Heart right ventricle (tissue), 16 donors: ENCODE data around the gene ETNK2. TPM values are rescaled to one million over a fixed set of nuclear protein-coding genes. Genes with fewer than 3 reads are reported as not detected.
"Not testable (repeated sequence)": the region's sequence is repeated elsewhere in the genome, so short reads cannot be mapped to it uniquely, and the experiment has no call there.

ENCODE experiments used
- ATAC-seq, 8 donors: fragments of 200-7000 bp; cut with Tn5 transposase; one replicate each; pipeline ENCODE4 v1.9.1; 2020; ENCODE audit warnings: mild to moderate bottlenecking in 8 of 8, moderate library complexity in 8 of 8, moderate number of reproducible peaks in 1 of 8
- DNase-seq, 2 donors: peaks; one replicate each; pipeline ENCODE4 v3.0.0-alpha.2; 2020
- H3K27ac ChIP-seq, 10 donors: fragments of 200-600 bp; sonication (generic) in 2 of 10; one replicate each; pipeline versions ENCODE4 v1.5.0 to v1.8.0; 2020 to 2022; ENCODE audit warnings: mild to moderate bottlenecking in 3 of 10
- H3K27me3 ChIP-seq, 7 donors: fragments of 200-600 bp; one replicate each; pipeline ENCODE4 v1.8.0; 2021 to 2022; ENCODE audit warnings: mild to moderate bottlenecking in 2 of 7
- H3K36me3 ChIP-seq, 9 donors: fragments of 200-600 bp; sonication (generic) in 1 of 9; one replicate each; pipeline versions ENCODE4 v1.5.0 to v1.8.0; 2020 to 2022; ENCODE audit warnings: mild to moderate bottlenecking in 2 of 9
- H3K4me1 ChIP-seq, 9 donors: fragments of 200-600 bp; sonication (generic) in 1 of 9; one replicate each; pipeline versions ENCODE4 v1.5.0 to v1.8.0; 2020 to 2022; ENCODE audit warnings: mild to moderate bottlenecking in 4 of 9
- H3K4me3 ChIP-seq, 10 donors: fragments of 200-600 bp; sonication (generic) in 2 of 10; one replicate each; pipeline versions ENCODE4 v1.5.0 to v1.8.0; 2020 to 2022; ENCODE audit warnings: mild to moderate bottlenecking in 7 of 10, moderate library complexity in 2 of 10
- H3K9me3 ChIP-seq, 11 donors: fragments of 200-600 bp in 10 of 11; sonication (generic) in 2 of 11; one replicate each; pipeline versions ENCODE4 v1.5.0 to v1.8.0; 2013 to 2022; ENCODE audit warnings: mild to moderate bottlenecking in 2 of 11, control low read depth in 1 of 11, moderate library complexity in 1 of 11
- CTCF ChIP-seq, 9 donors: fragments of 200-600 bp; sonication (generic) in 2 of 9; IDR thresholded peaks; one replicate each; pipeline versions ENCODE4 v1.5.0 to v1.8.0; 2021 to 2022; ENCODE audit warnings: antibody characterized with exemption in 9 of 9, mild to moderate bottlenecking in 5 of 9, moderate library complexity in 1 of 9
- WGBS, 2 donors: extraction: QIAGEN DNeasy Blood & Tissue Kit; methylation state at CpG; one replicate each; pipeline ENCODE4 v1.1.7; 2013; ENCODE audit warnings: inconsistent platforms in 1 of 2; 5-methylcytosine and 5-hydroxymethylcytosine counted together
- intact Hi-C, 10 donors: fragments of 100-400 bp; cut with DNase I; formaldehyde crosslinking; loops; one replicate each; pipeline versions ENCODE4 v1.11.1 to v1.14.2; 2022
- polyA plus RNA-seq, 2 donors: library from polyadenylated mRNA; stranded (reverse); fragments of 200-250 nt; gene quantifications; one replicate each; pipeline ENCODE4 v1.2.3, GENCODE V29; 2013
- total RNA-seq, 10 donors: library from RNA; stranded (reverse); fragmentation: NEBNext Ultra II Directional in 3 of 10; extraction: Animal tissue kit (Norgen Biotek cat#: 25700) in 3 of 10; gene quantifications; one replicate each; pipeline versions ENCODE4 v1.2.1 to v1.2.4, GENCODE V29; 2021 to 2023
- donor health status: Arrhythmogenic right ventricular cardiomyopathy.
- donor health status: ischemic (EF 13 %, LVEDD 7.1; RV severe dilation, severe dysfunction).
- donor health status: healthy with polysubstance abuse.
- donor health status: DM: no; HTN: yes; CAD: no.
- donor health status: DM: no; HTN: no; CAD: no.
- donor health status: ischemic (EF 25% LVEDD 6.9; RV normal size, moderate dysfunction).
- donor health status: ischemic (EF 25% LVEDD 5.7; RV mildly dilated, moderate dysfunction).
- donor health status: healthy.
- donor health status: DM: yes; HTN: yes; CAD: no.
- donor health status: Ischemic cardiomyopathy.
- donor health status: ischemic (EF 35%, LVEDD 5.7; RV mildly dilated, moderate dysfunction).
- donor health status: nonischemic (EF 11% LVEDD 7.7; RV severe dilation, severe dysfunction).
- donor health status: DM: yes; HTN: yes; CAD: no.
- donor health status: PGD.
- donor health status: ischemic (EF 29% LVEDD 5.4; RV normal size, mild dysfunction).
- donor health status: nonischemic (EF 23%, LVEDD 6.1; RV moderate dilation, normal function).

ETNK2 gene
- total and polyA plus RNA-seq, 12 donors: 0.47 to 5.2 (median 2.3) TPM

GRCh38 chr1:204103431-204103741, 48.5 kb downstream of the ETNK2 start:
- Histone ChIP-seq H3K4me3 (peak overlapping the region in 2 of 10 donors; percentile 4 to 7), H3K36me3 (no peaks in the 10 kb centered on the region), H3K27ac (peak overlapping the region; percentile 55 to 88 (median 68)), H3K4me1 (peaks cover 18 to 83% (median 49%) of the 10 kb centered on the region in 9 donors), H3K27me3 (no peaks in the 10 kb centered on the region), H3K9me3 (no peaks in the 10 kb centered on the region)
- 52 to 74% methylated on average over 2 of the region's 2 CpGs for WGBS, 2 donors
- no peak for ATAC-seq
- intact Hi-C loops: no loop called here
- DNase-seq: no peak
- no peak for TF ChIP-seq CTCF (IDR thresholded peaks at IDR 0.05)

- intact Hi-C loops: no loop called here
- no peaks in the 10 kb centered on the region for H3K9me3 ChIP-seq
- 32 to 34% methylated on average over 3 of the region's 3 CpGs for WGBS, 2 donors
- H3K36me3 ChIP-seq: no peaks in the 10 kb centered on the region
- peak overlapping the region in 9 of 10 donors; percentile 15 to 88 (median 70) for H3K27ac ChIP-seq
- peak in 1 of 8 donors; percentile 17 for ATAC-seq
- TF ChIP-seq CTCF (IDR thresholded peaks at IDR 0.05): no peak
- peaks cover 18 to 83% (median 46%) of the 10 kb centered on the region in 9 donors for H3K4me1 ChIP-seq
- no peaks in the 10 kb centered on the region for H3K27me3 ChIP-seq
- no peak overlapping the region for H3K4me3 ChIP-seq
- no peak for DNase-seq
Measured at GRCh38 chr1:204102739-204103430, 49.0 kb downstream of the ETNK2 start.

GRCh38 chr1:204102029-204102611, 49.7 kb downstream of the ETNK2 start:
- ATAC-seq (no peak), DNase-seq (no peak)
- TF ChIP-seq CTCF (IDR thresholded peaks at IDR 0.05): no peak
- Histone ChIP-seq H3K4me1 (peaks cover 18 to 81% (median 39%) of the 10 kb centered on the region in 9 donors), H3K27me3 (no peaks in the 10 kb centered on the region), H3K4me3 (no peak overlapping the region), H3K36me3 (no peaks in the 10 kb centered on the region), H3K27ac (peak overlapping the region in 7 of 10 donors; percentile 43 to 88 (median 67)), H3K9me3 (no peaks in the 10 kb centered on the region)
- intact Hi-C loops: no loop called here
- 54 to 59% methylated on average over 13 of the region's 13 CpGs for WGBS, 2 donors

- WGBS, 2 donors: 89 to 93% methylated on average over 2 of the region's 2 CpGs
- DNase-seq, H3K4me3 ChIP-seq, H3K27ac ChIP-seq, intact Hi-C loops, H3K36me3 ChIP-seq, H3K9me3 ChIP-seq, ATAC-seq, H3K27me3 ChIP-seq: not testable (repeated sequence)
- peaks cover 18 to 90% (median 55%) of the 10 kb centered on the region in 9 donors for H3K4me1 ChIP-seq
Measured at GRCh38 chr1:204099754-204100153, 52.1 kb downstream of the ETNK2 start.

GRCh38 chr1:204098683-204099082, 53.2 kb downstream of the ETNK2 start:
- intact Hi-C loops: no loop called here
- Histone ChIP-seq H3K9me3 (no peaks in the 10 kb centered on the region), H3K27ac (no peak overlapping the region), H3K4me3 (no peak overlapping the region), H3K36me3 (no peaks in the 10 kb centered on the region), H3K4me1 (peaks cover 13 to 90% (median 54%) of the 10 kb centered on the region in 9 donors), H3K27me3 (no peaks in the 10 kb centered on the region)
- TF ChIP-seq CTCF (IDR thresholded peaks at IDR 0.05): no peak
- no peak for ATAC-seq
- no peak for DNase-seq
- 91 to 92% methylated on average over 4 of the region's 4 CpGs for WGBS, 2 donors
